Epithelial cell of prostate (primary cell): Measurements from ENCODE around the gene KIAA0825.
"Not testable (repeated sequence)": the region's sequence is repeated elsewhere in the genome, so short reads cannot be mapped to it uniquely, and the experiment has no call there.

Source experiments
- DNase-seq: peaks from one replicate; pipeline ENCODE4 v3.0.0-alpha.2; 2011; ENCODE audit warnings: low read depth, low spot score
- H3K27ac ChIP-seq: fragments of 450-650 bp; 2 replicates; pipeline ENCODE4 v1.5.1; 2017; ENCODE audit warnings: mild to moderate bottlenecking

The KIAA0825 gene

GRCh38 chr5:94212476-94212875, 405.9 kb downstream of the KIAA0825 start:
- H3K27ac ChIP-seq, result no peak overlapping the region
- no peak for DNase-seq

DNA sequence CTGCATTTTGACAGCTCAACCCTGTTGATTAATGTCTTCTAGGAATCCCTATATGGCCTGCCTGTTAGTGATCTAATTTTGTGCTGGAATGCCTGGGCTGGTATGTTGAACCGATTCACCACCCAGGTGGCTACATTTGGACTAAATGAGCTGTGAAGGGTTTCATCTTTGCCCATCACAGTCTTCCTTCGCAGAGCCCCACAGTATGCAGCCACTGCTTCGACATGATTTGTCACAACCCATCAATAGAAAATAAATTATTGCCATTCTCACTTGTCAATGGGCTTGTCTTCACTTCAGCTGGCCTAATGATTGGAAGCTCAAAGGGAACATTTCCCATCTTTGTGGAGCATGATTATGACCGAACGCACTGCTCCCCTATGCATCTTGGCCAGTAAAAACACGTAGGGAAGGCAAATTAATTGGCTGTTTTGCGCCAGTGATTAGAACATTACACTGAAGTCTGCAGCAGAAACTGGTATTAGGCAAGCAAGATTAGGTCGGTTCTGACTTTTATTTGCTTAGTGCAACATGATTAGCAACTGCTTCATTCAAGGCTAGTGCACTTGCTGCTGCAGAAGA, 408.5 kb downstream of the KIAA0825 start:
- DNase-seq, result no peak
- no peak overlapping the region for H3K27ac ChIP-seq

- no peak for DNase-seq
- H3K27ac ChIP-seq, result no peak overlapping the region
These were observed 409.1 kb downstream of the KIAA0825 start for GRCh38 chr5:94209272-94209671.

DNA sequence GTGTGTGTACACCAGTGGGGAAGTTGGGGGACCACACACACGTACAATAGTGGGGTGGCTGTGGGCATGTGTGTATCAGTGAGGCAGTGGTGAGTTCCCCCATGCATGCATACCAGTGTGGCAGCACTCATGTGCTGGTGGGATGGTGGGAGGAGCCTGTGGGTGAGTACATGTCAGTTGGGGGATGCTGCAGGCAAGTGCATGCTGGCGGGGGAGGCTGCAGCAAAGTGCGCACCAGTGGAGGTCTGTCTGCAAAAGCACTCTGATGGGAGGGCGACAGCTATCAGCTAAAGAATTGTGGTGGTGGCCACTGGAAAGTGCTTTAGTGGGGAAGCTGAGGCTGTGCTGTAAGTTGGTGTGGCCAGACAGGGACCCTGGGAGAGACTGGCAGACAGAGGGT, 418.8 kb downstream of the KIAA0825 start:
- DNase-seq, result no peak
- no peak overlapping the region for H3K27ac ChIP-seq

- no peak overlapping the region for H3K27ac ChIP-seq
- DNase-seq, result no peak
These were observed 420.4 kb downstream of the KIAA0825 start for GRCh38 chr5:94197970-94198369.

DNA sequence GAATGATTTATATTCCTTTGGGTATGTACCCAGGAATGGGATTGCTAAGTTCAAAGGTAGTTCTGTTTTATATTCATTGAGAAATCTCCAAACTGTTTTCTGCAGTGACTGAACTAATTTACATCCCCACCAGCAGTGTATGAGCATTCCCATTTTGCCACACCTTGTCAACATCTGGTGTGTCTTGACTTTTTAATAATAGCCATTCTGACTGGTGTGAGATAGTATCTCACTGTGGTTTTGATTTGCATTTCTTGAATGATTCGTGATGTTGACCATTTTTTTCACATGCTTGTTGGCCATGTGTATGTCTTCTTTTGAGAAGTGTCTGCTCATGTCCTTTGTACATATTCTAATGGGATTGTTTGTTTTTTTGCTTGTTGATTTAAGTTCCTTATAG, 421.5 kb downstream of the KIAA0825 start:
- DNase-seq, result no peak
- no peak overlapping the region for H3K27ac ChIP-seq

DNA sequence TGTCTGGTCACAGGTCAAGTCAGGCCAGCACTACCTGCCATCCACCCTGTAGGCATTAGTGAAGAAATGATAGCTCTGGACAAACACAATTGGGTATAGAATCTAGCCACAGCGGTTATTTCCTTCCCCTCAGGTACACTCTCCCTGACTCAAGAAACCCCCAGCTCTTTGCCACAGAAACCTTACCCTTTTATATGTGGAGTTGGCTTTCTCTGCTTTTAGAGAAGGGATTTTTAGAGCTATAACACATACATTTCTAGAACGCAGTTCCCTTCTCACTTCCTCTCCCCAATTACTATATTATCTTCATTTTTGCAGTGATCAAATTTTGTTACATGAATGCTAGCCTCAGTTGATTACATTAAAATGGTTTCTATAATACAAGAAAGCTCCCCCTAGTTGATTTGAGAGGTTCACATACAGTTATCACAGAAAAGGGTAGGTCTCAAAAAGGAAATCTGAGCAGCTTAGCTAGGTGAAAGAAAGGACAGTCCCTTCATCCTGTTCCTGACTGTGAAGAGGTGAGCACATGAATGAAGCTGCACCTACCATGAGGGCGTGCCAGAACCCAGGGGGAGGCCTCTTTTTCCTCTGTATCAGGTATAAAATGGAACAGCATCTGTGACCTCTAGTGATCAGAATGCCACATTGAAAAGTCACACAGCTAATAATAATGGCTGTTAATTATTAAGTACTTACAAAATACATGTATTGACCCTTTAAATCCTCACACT, 425.6 kb downstream of the KIAA0825 start:
- no peak for DNase-seq
- H3K27ac ChIP-seq, result no peak overlapping the region

GRCh38 chr5:94191604-94192003, 426.8 kb downstream of the KIAA0825 start:
- no peak overlapping the region for H3K27ac ChIP-seq
- DNase-seq, result no peak

GRCh38 chr5:94188725-94189124, 429.7 kb downstream of the KIAA0825 start:
- H3K27ac ChIP-seq, result no peak overlapping the region
- no peak for DNase-seq

DNA sequence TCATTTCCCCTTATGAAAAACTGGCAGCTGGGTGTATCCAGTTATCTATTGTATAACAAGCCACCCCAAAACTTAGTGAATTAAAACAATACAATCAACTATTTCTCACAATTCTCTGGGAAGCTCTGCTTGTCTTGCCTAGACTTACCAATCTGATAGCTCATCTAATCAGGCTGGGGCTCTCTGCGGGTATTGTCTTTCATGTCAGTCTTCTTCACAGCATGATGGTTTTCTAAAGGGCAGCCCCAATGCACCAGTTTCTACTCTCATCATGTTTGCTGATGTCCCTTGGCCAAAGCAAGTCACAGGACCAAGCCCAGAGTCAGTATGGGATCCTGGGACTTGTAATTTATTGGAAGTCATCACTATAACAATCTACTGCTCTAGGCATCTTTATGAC, 433.5 kb downstream of the KIAA0825 start:
- no peak overlapping the region for H3K27ac ChIP-seq
- no peak for DNase-seq

GRCh38 chr5:94181895-94182294, 436.5 kb downstream of the KIAA0825 start:
- DNase-seq, result no peak
- no peak overlapping the region for H3K27ac ChIP-seq

GRCh38 chr5:94180761-94181160, 437.6 kb downstream of the KIAA0825 start:
- H3K27ac ChIP-seq, result no peak overlapping the region
- DNase-seq, result no peak

DNA sequence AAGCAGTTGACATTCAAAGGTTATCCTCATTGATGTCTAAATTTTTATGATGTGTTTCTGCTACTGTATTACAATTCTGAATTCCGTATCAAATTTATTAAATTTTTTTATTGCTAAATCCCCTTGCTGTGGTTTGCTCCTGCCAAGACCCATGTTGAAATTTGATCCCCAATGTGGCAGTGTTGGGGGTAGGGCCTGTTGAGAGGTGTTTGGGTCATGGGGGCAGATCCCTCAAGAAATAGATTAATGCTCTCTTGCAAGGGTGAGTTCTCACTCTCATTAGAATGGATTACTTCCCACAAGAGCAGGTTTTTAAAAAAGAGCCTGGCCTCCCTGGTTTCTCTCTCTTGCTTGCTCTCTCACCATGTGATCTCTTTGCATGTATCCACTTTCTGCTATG, 442.5 kb downstream of the KIAA0825 start:
- no peak for DNase-seq
- H3K27ac ChIP-seq, result no peak overlapping the region

DNA sequence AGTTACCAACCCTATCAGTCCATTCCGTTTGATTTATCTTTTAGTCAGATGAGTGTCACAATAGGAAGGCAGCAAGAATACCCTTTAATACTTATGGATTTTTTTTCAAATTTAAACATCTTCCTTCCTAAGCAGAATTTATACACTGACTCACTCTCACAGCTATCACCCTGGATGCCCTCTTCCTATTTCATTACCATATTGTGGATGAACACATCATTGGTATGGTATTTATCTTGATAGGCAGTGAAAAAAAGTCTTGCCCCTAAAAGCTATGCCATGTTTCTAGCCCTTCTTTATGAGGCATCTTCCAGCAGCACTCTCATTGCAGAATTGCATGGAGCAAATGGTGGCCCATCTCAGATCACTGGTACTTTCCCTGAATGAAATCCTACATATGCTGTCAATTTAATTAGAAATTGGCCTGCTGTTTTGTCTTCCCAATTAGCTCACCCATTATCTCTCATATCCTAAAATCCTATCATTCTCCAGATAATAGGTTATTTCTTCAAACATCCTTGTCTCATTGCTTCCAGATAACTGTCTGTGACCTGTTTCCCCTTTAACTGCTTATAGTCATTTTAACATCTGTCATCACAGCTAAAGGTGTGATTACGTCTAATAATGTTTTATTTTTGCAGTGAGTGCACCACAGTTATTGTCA, 443.5 kb downstream of the KIAA0825 start:
- peak; percentile 5 for DNase-seq
- H3K27ac ChIP-seq, result no peak overlapping the region

DNA sequence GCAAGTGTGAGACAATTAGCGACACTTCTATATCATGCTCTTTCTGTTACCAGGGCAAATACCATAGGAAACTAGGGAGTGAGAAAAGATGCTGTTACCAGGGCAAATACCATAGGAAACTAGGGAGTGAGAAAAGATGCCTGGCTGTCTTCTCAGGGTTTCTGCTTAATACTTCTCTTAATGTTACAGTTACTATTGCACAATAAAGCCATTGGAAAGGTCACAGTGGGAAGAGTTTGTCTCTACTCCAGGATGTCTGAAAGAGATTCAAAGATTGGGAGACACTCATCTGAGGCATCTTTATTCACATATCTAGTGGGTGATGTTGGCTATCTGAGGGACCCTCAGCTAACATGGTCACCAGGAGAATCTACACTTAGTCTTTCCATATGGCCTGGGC, 445.3 kb downstream of the KIAA0825 start:
- no peak for DNase-seq

DNA sequence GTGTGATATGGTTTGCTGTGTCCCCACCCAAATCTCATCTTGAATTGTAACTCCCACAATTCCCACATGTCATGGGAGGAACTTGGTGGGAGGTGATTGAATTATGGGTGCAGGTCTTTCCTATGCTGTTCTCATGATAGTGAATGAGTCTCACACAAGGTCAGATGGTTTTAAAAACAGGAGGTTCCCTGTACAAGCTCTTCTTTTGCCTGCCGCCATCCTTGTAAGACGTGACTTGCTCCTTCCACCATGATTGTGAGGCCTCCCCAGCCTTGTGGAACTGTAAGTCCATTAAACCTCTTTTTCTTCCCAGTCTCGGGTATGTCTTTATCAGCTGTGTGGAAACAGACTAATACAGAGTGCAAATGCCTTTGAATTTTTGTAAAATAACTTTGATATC, 447.3 kb downstream of the KIAA0825 start:
- DNase-seq, H3K27ac ChIP-seq: not testable (repeated sequence)

More for the DNA sequence above, 445.3 kb downstream of the KIAA0825 start:
- no peak overlapping the region for H3K27ac ChIP-seq

GRCh38 chr5:94170158-94170557, 448.2 kb downstream of the KIAA0825 start:
- H3K27ac ChIP-seq, DNase-seq: not testable (repeated sequence)

- no peak for DNase-seq
- H3K27ac ChIP-seq, result no peak overlapping the region
These were observed 450.3 kb downstream of the KIAA0825 start for GRCh38 chr5:94168151-94168550.

DNA sequence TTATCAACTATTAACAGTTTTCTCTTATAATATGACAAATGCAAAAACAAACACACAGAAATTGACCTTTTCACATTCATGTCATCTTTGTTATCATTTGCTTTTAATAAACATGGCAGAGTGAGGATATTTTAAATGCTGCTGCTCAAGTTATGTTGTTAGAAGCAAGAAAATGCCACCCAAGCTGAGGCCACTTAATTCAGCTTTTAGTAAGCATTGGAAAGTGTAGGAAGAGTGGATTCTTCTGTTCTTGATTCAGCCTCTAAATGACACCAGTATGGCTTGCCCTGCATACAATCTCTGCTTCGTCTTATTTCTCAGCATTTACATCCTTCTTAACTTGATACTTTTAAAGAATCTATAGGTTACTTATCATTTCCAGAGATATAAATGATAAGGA, 456.6 kb downstream of the KIAA0825 start:
- DNase-seq, result no peak
- H3K27ac ChIP-seq, result no peak overlapping the region

DNA sequence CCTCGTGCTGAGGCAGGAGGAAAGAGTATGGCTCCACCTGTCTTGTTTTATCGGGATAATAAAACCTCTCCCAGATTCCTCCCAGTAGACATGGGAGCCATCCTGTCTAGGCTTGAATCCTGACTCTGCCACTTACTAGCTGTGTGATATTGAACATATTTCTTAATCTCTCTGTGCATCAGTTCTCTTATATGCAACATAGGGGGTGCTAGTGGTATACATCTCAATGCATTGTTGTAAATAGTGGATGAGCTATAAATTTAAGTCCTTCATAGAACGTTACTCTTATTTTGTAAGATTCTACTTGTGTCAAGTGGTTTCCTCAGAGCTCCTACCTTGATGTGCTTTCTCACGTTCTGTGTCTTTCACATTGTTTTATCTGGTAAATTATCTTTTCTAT, 459.3 kb downstream of the KIAA0825 start:
- DNase-seq, result no peak

DNA sequence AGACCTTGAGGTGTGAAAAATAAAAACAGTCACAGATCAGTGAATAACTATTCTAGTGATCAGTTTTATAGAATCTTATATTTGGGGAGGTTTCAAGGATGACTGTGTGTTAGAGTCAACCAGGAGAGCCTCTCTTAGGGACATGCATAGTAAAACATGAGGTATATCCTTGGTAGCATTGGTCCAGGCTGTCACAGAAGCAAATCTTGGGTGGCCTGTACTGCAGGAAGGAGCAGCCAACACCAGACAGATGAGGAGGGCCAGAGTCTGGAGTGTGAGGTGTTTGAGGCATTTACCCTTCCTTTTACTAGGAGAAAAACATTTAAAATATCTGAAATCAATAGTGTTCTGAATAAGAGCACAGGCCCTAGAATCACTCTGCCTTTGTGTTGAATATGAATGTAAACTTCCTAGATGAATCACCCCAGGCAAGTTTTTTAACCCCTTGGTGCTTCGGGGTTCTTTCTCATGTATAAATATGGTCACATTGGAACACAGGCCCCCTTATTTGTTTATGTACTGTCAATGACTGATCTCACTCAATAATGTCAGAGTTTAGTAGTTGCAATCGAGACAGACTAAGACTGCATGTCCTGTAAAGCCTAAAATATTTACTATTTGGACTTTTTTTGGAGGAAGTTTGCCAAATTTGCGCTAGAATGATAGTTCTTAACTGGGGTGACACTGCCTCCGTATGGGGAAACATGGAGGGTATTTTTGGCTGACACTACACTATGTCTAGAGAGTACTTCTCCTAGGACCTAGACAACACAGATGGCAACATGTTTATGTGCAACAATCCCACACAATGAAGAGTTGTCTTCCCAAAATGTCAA, 460.5 kb downstream of the KIAA0825 start:
- no peak for DNase-seq
- no peak overlapping the region for H3K27ac ChIP-seq

More for the DNA sequence above, 459.3 kb downstream of the KIAA0825 start:
- no peak overlapping the region for H3K27ac ChIP-seq
